Trophoblast cell (in vitro differentiated cells and primary cell): ENCODE measurements around the gene GPLD1.

Source experiments
- DNase-seq, 2 donors: peaks; one replicate each; pipeline ENCODE4 v3.0.0-alpha.2; 2016
- H2AFZ ChIP-seq: 2 replicates; pipeline ENCODE4 v1.6.1; 2013; ENCODE audit warnings: low read length, moderate library complexity, mild to moderate bottlenecking; ENCODE audit not compliant: insufficient read depth, poor library complexity
- H2AK5ac ChIP-seq: 2 replicates; pipeline ENCODE4 v1.6.1; 2013; ENCODE audit warnings: mild to moderate bottlenecking, low read length
- H2BK120ac ChIP-seq: 2 replicates; pipeline ENCODE4 v1.6.1; 2013; ENCODE audit warnings: low read length, mild to moderate bottlenecking, moderate library complexity; ENCODE audit not compliant: insufficient read depth, poor library complexity
- H2BK12ac ChIP-seq: 2 replicates; pipeline ENCODE4 v1.6.1; 2013; ENCODE audit warnings: mild to moderate bottlenecking, low read length, moderate library complexity
- H2BK5ac ChIP-seq: 2 replicates; pipeline ENCODE4 v1.6.1; 2013; ENCODE audit warnings: low read length, low read depth, moderate library complexity, mild to moderate bottlenecking; ENCODE audit not compliant: poor library complexity
- H3K14ac ChIP-seq: 2 replicates; pipeline ENCODE4 v1.6.1; 2013; ENCODE audit warnings: mild to moderate bottlenecking, low read length
- H3K18ac ChIP-seq: 2 replicates; pipeline ENCODE4 v1.6.1; 2013; ENCODE audit warnings: mild to moderate bottlenecking, low read length
- H3K23ac ChIP-seq: 2 replicates; pipeline ENCODE4 v1.6.1; 2013; ENCODE audit warnings: low read length
- H3K27ac ChIP-seq: 2 replicates; pipeline ENCODE4 v1.5.1; 2013; ENCODE audit warnings: low read depth, mild to moderate bottlenecking, inconsistent platforms, low read length, moderate library complexity
- H3K27me3 ChIP-seq: 2 replicates; pipeline ENCODE4 v1.6.1; 2013; ENCODE audit warnings: inconsistent platforms, mild to moderate bottlenecking, low read length, moderate library complexity; ENCODE audit not compliant: insufficient read depth
- H3K36me3 ChIP-seq, 2 experiments: 1 replicate in 1 of 2; 2 replicates in 1 of 2; pipeline ENCODE4 v1.6.1; 2013; ENCODE audit warnings: low read length in 2 of 2, mild to moderate bottlenecking in 2 of 2, moderate library complexity in 1 of 2; ENCODE audit not compliant: insufficient read depth in 2 of 2, control insufficient read depth in 1 of 2
- H3K4ac ChIP-seq: 2 replicates; pipeline ENCODE4 v1.6.1; 2013; ENCODE audit warnings: low read depth, mild to moderate bottlenecking, low read length, moderate library complexity
- H3K4me1 ChIP-seq, 2 experiments: 1 replicate in 1 of 2; 2 replicates in 1 of 2; pipeline ENCODE4 v1.6.1; 2013; ENCODE audit warnings: low read length in 2 of 2, mild to moderate bottlenecking in 2 of 2, moderate library complexity in 1 of 2; ENCODE audit not compliant: insufficient read depth in 2 of 2, control insufficient read depth in 1 of 2
- H3K4me2 ChIP-seq: 2 replicates; pipeline ENCODE4 v1.6.1; 2013; ENCODE audit warnings: inconsistent platforms, mild to moderate bottlenecking, low read length, moderate library complexity
- H3K4me3 ChIP-seq: 2 replicates; pipeline ENCODE4 v1.5.1; 2013; ENCODE audit warnings: mild to moderate bottlenecking, low read depth, low read length, inconsistent platforms
- H3K79me1 ChIP-seq: one replicate; pipeline ENCODE4 v1.6.1; 2013; ENCODE audit warnings: low read length
- H3K79me2 ChIP-seq: 2 replicates; pipeline ENCODE4 v1.6.1; 2013; ENCODE audit warnings: low read length, mild to moderate bottlenecking; ENCODE audit not compliant: control insufficient read depth, insufficient read depth, poor library complexity
- H3K9ac ChIP-seq: 2 replicates; pipeline ENCODE4 v1.6.1; 2013; ENCODE audit warnings: mild to moderate bottlenecking, low read length
- H3K9me3 ChIP-seq: 2 replicates; pipeline ENCODE4 v1.6.1; 2013; ENCODE audit warnings: low read depth, mild to moderate bottlenecking, control low read depth, inconsistent platforms, low read length; ENCODE audit not compliant: insufficient read depth
- H4K12ac ChIP-seq: 2 replicates; pipeline ENCODE4 v1.6.1; 2013; ENCODE audit warnings: low read depth, mild to moderate bottlenecking, low read length, moderate library complexity
- H4K8ac ChIP-seq: 2 replicates; pipeline ENCODE4 v1.6.1; 2013; ENCODE audit warnings: low read depth, mild to moderate bottlenecking, low read length, moderate library complexity
- H4K91ac ChIP-seq: one replicate; pipeline ENCODE4 v1.6.1; 2013; ENCODE audit warnings: low read depth, mild to moderate bottlenecking, low read length, moderate library complexity
- WGBS: extraction: QIAGEN DNeasy Blood & Tissue Kit; methylation state at CpG from one replicate; pipeline ENCODE4 v1.1.7; 2013; ENCODE audit warnings: missing lambda C conversion rate; ENCODE audit not compliant: insufficient read length, insufficient coverage; ENCODE audit errors: extremely low coverage; 5-methylcytosine and 5-hydroxymethylcytosine counted together

The GPLD1 gene

DNA sequence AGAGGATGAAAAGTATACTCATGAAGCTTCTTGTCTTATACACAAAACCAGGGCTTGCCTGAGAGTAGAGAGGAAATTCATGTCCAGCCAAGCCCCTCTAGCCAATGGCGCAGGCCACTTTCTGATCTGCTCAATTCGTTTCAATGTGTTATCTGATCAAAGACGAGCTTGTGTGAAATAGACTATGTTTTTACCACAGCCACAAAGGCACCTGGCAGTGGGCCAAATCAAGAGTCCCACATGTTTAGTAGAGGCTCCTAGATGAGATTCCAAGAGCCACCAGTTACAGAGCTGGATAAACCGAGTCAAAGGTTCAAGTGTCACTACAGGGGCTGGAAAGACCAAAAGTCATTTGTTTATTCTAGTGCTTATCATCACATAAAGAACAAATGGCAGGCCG lies 34.9 kb downstream of the GPLD1 start:
- Histone ChIP-seq H3K23ac (no peak overlapping the region), H4K91ac (no peak overlapping the region), H3K79me1 (no peaks in the 10 kb centered on the region), H2AFZ (no peak overlapping the region), H3K4me2 (no peak overlapping the region), H3K18ac (no peak overlapping the region), H2AK5ac (no peak overlapping the region), H3K27me3 (no peaks in the 10 kb centered on the region), H4K8ac (no peak overlapping the region), H3K4me3 (no peak overlapping the region), H2BK5ac (no peak overlapping the region), H3K79me2 (no peaks in the 10 kb centered on the region), H2BK120ac (no peak overlapping the region), H2BK12ac (no peak overlapping the region), H3K9me3 (no peaks in the 10 kb centered on the region), H3K27ac (no peak overlapping the region), H3K36me3 (no peaks in the 10 kb centered on the region), H3K4me1 (peaks cover 2% of the 10 kb centered on the region in 2 experiments), H3K14ac (no peak overlapping the region), H3K9ac (no peak overlapping the region), H3K4ac (no peak overlapping the region), H4K12ac (no peak overlapping the region)
- no peak for DNase-seq
- WGBS: no CpG with 5 or more reads among the region's 5 CpGs

DNA sequence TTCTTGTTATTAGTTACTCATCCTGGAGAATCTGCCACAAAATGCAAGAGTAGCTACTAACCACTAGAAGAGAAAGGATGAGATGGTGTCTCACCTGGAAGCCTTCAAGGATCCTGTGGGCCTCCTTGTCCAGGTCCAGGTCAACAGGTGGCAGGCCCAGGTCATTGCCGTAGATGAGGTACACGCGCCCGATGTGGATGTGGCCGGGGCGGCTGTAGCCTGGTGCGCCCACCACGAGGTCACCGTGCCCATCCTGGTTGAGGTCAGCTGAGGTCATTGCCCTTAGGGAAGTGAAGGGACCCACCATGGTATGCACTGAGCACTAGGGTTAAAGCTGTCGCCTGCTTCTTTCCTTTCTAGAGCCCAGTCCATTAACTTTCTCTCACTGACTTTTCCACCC lies 35.5 kb downstream of the GPLD1 start:
- no peaks in the 10 kb centered on the region for H3K27me3 ChIP-seq
- no peak overlapping the region for H3K4me2 ChIP-seq
- no CpG with 5 or more reads among the region's 10 CpGs for WGBS
- H3K14ac ChIP-seq: no peak overlapping the region
- H3K4me1 ChIP-seq: peaks cover 2% of the 10 kb centered on the region in 2 experiments
- no peak overlapping the region for H3K9ac ChIP-seq
- H3K4ac ChIP-seq: no peak overlapping the region
- DNase-seq: no peak
- H3K9me3 ChIP-seq: no peaks in the 10 kb centered on the region
- no peak overlapping the region for H3K27ac ChIP-seq
- H2BK120ac ChIP-seq: no peak overlapping the region
- H3K23ac ChIP-seq: no peak overlapping the region
- no peak overlapping the region for H4K91ac ChIP-seq
- H4K12ac ChIP-seq: no peak overlapping the region
- H3K79me2 ChIP-seq: no peaks in the 10 kb centered on the region
- H3K79me1 ChIP-seq: no peaks in the 10 kb centered on the region
- no peak overlapping the region for H4K8ac ChIP-seq
- H2BK12ac ChIP-seq: no peak overlapping the region
- H3K4me3 ChIP-seq: no peak overlapping the region
- H3K36me3 ChIP-seq: no peaks in the 10 kb centered on the region
- H2BK5ac ChIP-seq: no peak overlapping the region
- H3K18ac ChIP-seq: no peak overlapping the region
- H2AK5ac ChIP-seq: no peak overlapping the region
- H2AFZ ChIP-seq: no peak overlapping the region

DNA sequence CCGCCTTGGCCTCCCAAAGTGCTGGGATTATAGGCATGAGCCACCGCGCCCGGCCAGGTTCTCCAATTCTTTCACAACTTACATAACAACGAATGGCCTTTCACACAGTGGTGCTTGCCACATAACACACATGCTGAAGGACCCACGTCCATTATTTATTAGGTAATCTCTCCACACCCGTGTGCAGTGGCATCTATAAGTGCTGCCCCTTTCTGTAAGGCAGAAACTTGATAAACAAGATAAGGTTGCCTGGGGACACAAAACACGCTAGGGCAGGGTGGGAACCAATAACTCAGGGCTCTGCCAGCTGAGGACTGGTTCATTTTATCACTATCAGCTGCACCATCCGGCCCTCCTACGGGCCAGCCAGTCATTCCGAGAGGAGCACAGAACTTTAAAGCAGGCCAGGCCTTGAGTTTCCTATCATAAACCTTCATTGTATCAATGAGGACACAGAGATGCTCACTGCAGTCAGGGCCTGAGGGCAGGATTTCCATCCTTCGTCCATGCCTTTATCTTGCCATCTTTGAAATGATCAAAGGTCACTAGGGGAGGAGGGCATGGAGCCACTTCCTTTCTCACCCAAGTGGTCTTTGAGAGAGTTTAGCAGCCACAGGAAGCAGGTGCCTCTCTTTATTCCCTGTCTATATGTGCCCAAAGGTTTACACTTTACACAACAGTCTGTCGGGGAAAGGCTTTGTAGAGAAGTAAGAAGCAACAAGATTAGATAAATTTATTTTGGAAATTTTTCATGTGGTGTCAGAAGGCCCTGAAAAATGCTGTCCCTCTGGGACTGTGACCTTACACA lies 37.6 kb downstream of the GPLD1 start:
- Histone ChIP-seq H2BK5ac (no peak overlapping the region), H3K14ac (no peak overlapping the region), H3K4me3 (no peak overlapping the region), H4K8ac (no peak overlapping the region), H2AFZ (no peak overlapping the region), H3K27me3 (no peaks in the 10 kb centered on the region), H3K23ac (no peak overlapping the region), H3K4me1 (peaks cover 2% of the 10 kb centered on the region in 2 experiments), H3K4me2 (no peak overlapping the region), H3K79me1 (no peaks in the 10 kb centered on the region), H3K79me2 (no peaks in the 10 kb centered on the region), H4K12ac (no peak overlapping the region), H3K4ac (no peak overlapping the region), H2BK12ac (no peak overlapping the region), H3K9me3 (no peaks in the 10 kb centered on the region), H3K27ac (no peak overlapping the region), H2AK5ac (no peak overlapping the region), H3K9ac (no peak overlapping the region), H4K91ac (no peak overlapping the region), H3K36me3 (no peaks in the 10 kb centered on the region), H3K18ac (no peak overlapping the region), H2BK120ac (no peak overlapping the region)
- no CpG with 5 or more reads among the region's 13 CpGs for WGBS
- DNase-seq: peak; percentile 88 to 97

DNA sequence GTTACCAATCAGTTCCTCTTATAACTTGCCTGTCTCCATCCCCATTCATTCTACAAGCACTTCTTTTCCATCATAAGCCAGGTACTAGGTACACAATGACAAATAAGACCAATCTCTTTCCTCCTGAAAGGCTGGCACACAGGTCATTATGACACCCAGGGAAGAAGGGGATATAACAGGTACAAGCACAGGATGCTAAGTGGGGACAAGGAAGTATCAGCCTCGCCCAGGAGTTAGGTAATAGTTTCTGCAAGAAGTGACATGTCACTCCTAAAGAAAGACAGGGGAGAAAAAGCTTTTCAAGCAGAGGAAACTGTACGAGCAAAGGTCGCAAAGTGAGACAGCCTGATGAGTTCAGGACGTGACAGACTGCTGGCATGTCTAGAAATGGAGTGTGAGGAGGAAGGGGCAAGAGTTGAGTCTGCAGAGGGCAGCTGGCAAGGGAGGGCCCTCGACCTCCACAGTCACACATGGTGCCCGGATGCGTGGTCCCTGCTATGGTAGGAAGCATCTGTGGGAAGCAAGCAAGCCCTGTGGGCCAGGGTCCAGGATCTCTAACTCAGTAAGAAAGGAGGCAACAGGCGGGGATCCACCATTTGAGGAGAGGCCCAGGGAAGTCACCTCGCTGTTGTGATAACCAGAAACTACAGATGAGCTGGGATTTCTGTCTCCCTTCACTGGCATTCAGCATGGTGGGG lies 40.4 kb downstream of the GPLD1 start:
- no peak overlapping the region for H4K8ac ChIP-seq
- no peak overlapping the region for H4K91ac ChIP-seq
- no peak overlapping the region for H2BK120ac ChIP-seq
- H3K27me3 ChIP-seq: no peaks in the 10 kb centered on the region
- no peak overlapping the region for H4K12ac ChIP-seq
- no peaks in the 10 kb centered on the region for H3K79me1 ChIP-seq
- H3K79me2 ChIP-seq: no peaks in the 10 kb centered on the region
- no peak overlapping the region for H3K23ac ChIP-seq
- H3K36me3 ChIP-seq: no peaks in the 10 kb centered on the region
- H3K18ac ChIP-seq: no peak overlapping the region
- WGBS: no CpG with 5 or more reads among the region's 9 CpGs
- no peak overlapping the region for H2BK5ac ChIP-seq
- no peak overlapping the region for H2AK5ac ChIP-seq
- no peak overlapping the region for H3K4me3 ChIP-seq
- H3K4me2 ChIP-seq: no peak overlapping the region
- no peak overlapping the region for H3K27ac ChIP-seq
- no peak overlapping the region for H3K9ac ChIP-seq
- DNase-seq: no peak
- no peak overlapping the region for H3K14ac ChIP-seq
- no peak overlapping the region for H2BK12ac ChIP-seq
- H3K9me3 ChIP-seq: no peaks in the 10 kb centered on the region
- H3K4ac ChIP-seq: no peak overlapping the region
- peaks cover 2 to 4% of the 10 kb centered on the region in 2 experiments for H3K4me1 ChIP-seq
- no peak overlapping the region for H2AFZ ChIP-seq
